DOHH2 (cell line): ENCODE results near the gene DNAI4.

Experiments used
- H3F3A ChIP-seq: fragments of 200-600 bp; sonication (generic), shearing (Covaris generic); 2 replicates; pipeline ENCODE4 v1.6.0; 2016; ENCODE audit warnings: antibody characterized with exemption, mild to moderate bottlenecking; ENCODE audit not compliant: control insufficient read depth, insufficient read depth
- H3K27ac ChIP-seq: fragments of 200-600 bp; sonication (generic); 2 replicates; pipeline ENCODE4 v1.5.1; 2014; ENCODE audit warnings: low read depth, mild to moderate bottlenecking, low read length, moderate library complexity
- H3K27me3 ChIP-seq: fragments of 200-600 bp; sonication (generic); 2 replicates; pipeline ENCODE4 v1.6.1; 2014; ENCODE audit warnings: mild to moderate bottlenecking, low read length, mixed read lengths; ENCODE audit not compliant: control insufficient read depth
- H3K36me3 ChIP-seq: fragments of 200-600 bp; sonication (generic); 2 replicates; pipeline ENCODE4 v1.6.1; 2014; ENCODE audit warnings: mild to moderate bottlenecking, low read length, moderate library complexity, mixed read lengths; ENCODE audit not compliant: control insufficient read depth
- H3K4me1 ChIP-seq: fragments of 200-600 bp; sonication (generic); 2 replicates; pipeline ENCODE4 v1.6.1; 2014; ENCODE audit warnings: mild to moderate bottlenecking, low read length, mixed read lengths; ENCODE audit not compliant: control insufficient read depth
- H3K4me2 ChIP-seq: fragments of 200-600 bp; sonication (generic); 2 replicates; pipeline ENCODE4 v1.6.0; 2014; ENCODE audit warnings: mild to moderate bottlenecking, low read length, moderate library complexity
- H3K4me3 ChIP-seq: fragments of 200-600 bp; sonication (generic); 2 replicates; pipeline ENCODE4 v1.5.1; 2014; ENCODE audit warnings: mild to moderate bottlenecking, low read length, mixed read lengths
- H3K79me2 ChIP-seq: fragments of 200-600 bp; sonication (generic); 2 replicates; pipeline ENCODE4 v1.6.1; 2014; ENCODE audit warnings: mild to moderate bottlenecking, low read length, mixed read lengths; ENCODE audit not compliant: control insufficient read depth
- H3K9me2 ChIP-seq: fragments of 200-600 bp; sonication (generic); replicated peaks from 2 replicates; pipeline ENCODE4 v1.6.1; 2014; ENCODE audit warnings: mild to moderate bottlenecking, low read length, mixed read lengths; ENCODE audit not compliant: control insufficient read depth
- H3K9me3 ChIP-seq: fragments of 200-600 bp; sonication (generic); 2 replicates; pipeline ENCODE4 v1.6.1; 2014; ENCODE audit warnings: antibody characterized with exemption, low read length, mixed read lengths; ENCODE audit not compliant: control insufficient read depth, insufficient read depth
- H4K20me1 ChIP-seq: fragments of 200-600 bp; sonication (generic); 2 replicates; pipeline ENCODE4 v1.6.0; 2014; ENCODE audit warnings: low read depth, mild to moderate bottlenecking, antibody characterized with exemption, low read length, moderate library complexity; ENCODE audit not compliant: control insufficient read depth, insufficient read depth
- CTCF ChIP-seq: fragments of 200-600 bp; sonication (generic); IDR thresholded peaks from one replicate; pipeline ENCODE4 v1.5.1; 2014; ENCODE audit warnings: antibody characterized with exemption, mild to moderate bottlenecking, low read depth, low read length; ENCODE audit not compliant: poor library complexity, severe bottlenecking
- EZH2phosphoT487 ChIP-seq: fragments of 200-600 bp; sonication (generic); IDR thresholded peaks from 2 replicates; pipeline ENCODE4 v1.6.1; 2017; ENCODE audit warnings: borderline replicate concordance, mild to moderate bottlenecking, antibody characterized with exemption, low read length, moderate library complexity, mixed read lengths

DNAI4 gene

GRCh38 chr1:66933887-66934700, 9.4 kb upstream of the DNAI4 start:
- Histone ChIP-seq H3K4me2 (peak overlapping the region; percentile 5; the same call in 1 of the 2 replicates), H3K9me2 (no peaks in the 10 kb centered on the region), H3K4me1 (peaks cover 23% of the 10 kb centered on the region), H3K79me2 (peaks cover 89% of the 10 kb centered on the region), H3K4me3 (no peak overlapping the region), H3F3A (peaks cover 7% of the 10 kb centered on the region), H3K9me3 (no peaks in the 10 kb centered on the region), H4K20me1 (peaks cover 5% of the 10 kb centered on the region; the same call in 1 of the 2 replicates), H3K27me3 (no peaks in the 10 kb centered on the region), H3K27ac (no peak overlapping the region), H3K36me3 (peaks cover 22% of the 10 kb centered on the region)
- TF ChIP-seq CTCF (no peak), EZH2phosphoT487 (no peak)

- H4K20me1 ChIP-seq = peaks cover 6% of the 10 kb centered on the region; the same call in 1 of the 2 replicates
- no peaks in the 10 kb centered on the region for H3K9me2 ChIP-seq
- peaks cover 18% of the 10 kb centered on the region for H3F3A ChIP-seq
- H3K79me2 ChIP-seq = peaks cover 77% of the 10 kb centered on the region
- H3K27ac ChIP-seq = no peak overlapping the region
- H3K4me3 ChIP-seq = peak overlapping the region; percentile 89
- H3K9me3 ChIP-seq = no peaks in the 10 kb centered on the region
- peaks cover 24% of the 10 kb centered on the region for H3K36me3 ChIP-seq
- TF ChIP-seq CTCF = no peak
- no peak for TF ChIP-seq EZH2phosphoT487
- peak overlapping the region; percentile 87 for H3K4me2 ChIP-seq
- peaks cover 25% of the 10 kb centered on the region for H3K4me1 ChIP-seq
- no peaks in the 10 kb centered on the region for H3K27me3 ChIP-seq
Observed at GRCh38 chr1:66932291-66932690, 7.6 kb upstream of the DNAI4 start.

GRCh38 chr1:66931590-66931989, 6.9 kb upstream of the DNAI4 start:
- no peaks in the 10 kb centered on the region for H3K9me3 ChIP-seq
- peaks cover 19% of the 10 kb centered on the region for H3F3A ChIP-seq
- TF ChIP-seq CTCF (no peak), EZH2phosphoT487 (no peak)
- H4K20me1 ChIP-seq = peaks cover 6% of the 10 kb centered on the region; the same call in 1 of the 2 replicates
- peak overlapping the region; percentile 89 for H3K4me3 ChIP-seq
- peaks cover 76% of the 10 kb centered on the region for H3K79me2 ChIP-seq
- H3K4me1 ChIP-seq = peaks cover 28% of the 10 kb centered on the region
- H3K27ac ChIP-seq = no peak overlapping the region
- H3K4me2 ChIP-seq = peak overlapping the region; percentile 87
- H3K9me2 ChIP-seq = no peaks in the 10 kb centered on the region
- H3K27me3 ChIP-seq = no peaks in the 10 kb centered on the region
- peaks cover 30% of the 10 kb centered on the region for H3K36me3 ChIP-seq
